Mesenchymal stem cell (in vitro differentiated cells and primary cell): ENCODE measurements around the gene SORT1.

Source experiments
- DNase-seq: peaks from one replicate; pipeline ENCODE4 v3.0.0-alpha.2; 2013
- H2AFZ ChIP-seq: one replicate; pipeline ENCODE4 v1.6.1; 2013; ENCODE audit warnings: low read depth, mild to moderate bottlenecking, control low read depth, inconsistent platforms, low read length, moderate library complexity
- H2AK5ac ChIP-seq: 2 replicates; pipeline ENCODE4 v1.6.1; 2013; ENCODE audit warnings: low read length, moderate library complexity, mild to moderate bottlenecking, inconsistent platforms; ENCODE audit not compliant: severe bottlenecking
- H2BK120ac ChIP-seq: one replicate; pipeline ENCODE4 v1.6.1; 2013; ENCODE audit warnings: low read depth, mild to moderate bottlenecking, inconsistent platforms, low read length, moderate library complexity
- H2BK12ac ChIP-seq, 2 experiments: one replicate each; pipeline ENCODE4 v1.6.1; 2013; ENCODE audit warnings: inconsistent platforms in 2 of 2, low read length in 2 of 2, mild to moderate bottlenecking in 2 of 2, moderate library complexity in 2 of 2, control low read depth in 1 of 2
- H2BK15ac ChIP-seq: one replicate; pipeline ENCODE4 v1.6.1; 2013; ENCODE audit warnings: mild to moderate bottlenecking, low read depth, inconsistent platforms; ENCODE audit not compliant: poor library complexity, severe bottlenecking
- H2BK5ac ChIP-seq: 2 replicates; pipeline ENCODE4 v1.6.1; 2013; ENCODE audit warnings: low read depth, mild to moderate bottlenecking, low read length, control low read depth, inconsistent platforms; ENCODE audit not compliant: poor library complexity, severe bottlenecking
- H3K14ac ChIP-seq, 2 experiments: one replicate each; pipeline ENCODE4 v1.6.1; 2013; ENCODE audit warnings: inconsistent platforms in 2 of 2, low read length in 2 of 2, control low read depth in 1 of 2, mild to moderate bottlenecking in 1 of 2, moderate library complexity in 1 of 2
- H3K18ac ChIP-seq, 2 experiments: one replicate each; pipeline ENCODE4 v1.6.1; 2013; ENCODE audit warnings: inconsistent platforms in 2 of 2, low read length in 2 of 2, control low read depth in 1 of 2, low read depth in 1 of 2, mild to moderate bottlenecking in 1 of 2
- H3K23ac ChIP-seq, 2 experiments: one replicate each; pipeline ENCODE4 v1.6.1; 2013; ENCODE audit warnings: inconsistent platforms in 2 of 2, low read length in 2 of 2, mild to moderate bottlenecking in 2 of 2, moderate library complexity in 2 of 2, control low read depth in 1 of 2
- H3K27ac ChIP-seq: 2 replicates; pipeline ENCODE4 v1.5.1; 2013; ENCODE audit warnings: mild to moderate bottlenecking, moderate library complexity, low read length, control low read depth, inconsistent platforms; ENCODE audit not compliant: poor library complexity, severe bottlenecking
- H3K27me3 ChIP-seq, 2 experiments: 2 replicates each; pipeline versions ENCODE4 v1.6.1 to v1.7.0; 2013; ENCODE audit warnings: low read length in 2 of 2, mild to moderate bottlenecking in 2 of 2, moderate library complexity in 2 of 2, control low read depth in 1 of 2, inconsistent platforms in 1 of 2; ENCODE audit not compliant: control insufficient read depth in 1 of 2, insufficient read depth in 1 of 2
- H3K36me3 ChIP-seq, 2 experiments: 2 replicates each; pipeline versions ENCODE4 v1.6.1 to v1.7.0; 2013; ENCODE audit warnings: low read length in 2 of 2, control low read depth in 1 of 2, inconsistent platforms in 1 of 2, low read depth in 1 of 2, mild to moderate bottlenecking in 1 of 2; ENCODE audit not compliant: insufficient read depth in 2 of 2, control insufficient read depth in 1 of 2
- H3K4ac ChIP-seq, 2 experiments: one replicate each; pipeline ENCODE4 v1.6.1; 2013; ENCODE audit warnings: inconsistent platforms in 2 of 2, low read length in 2 of 2, mild to moderate bottlenecking in 2 of 2, moderate library complexity in 2 of 2, control low read depth in 1 of 2, low read depth in 1 of 2
- H3K4me1 ChIP-seq: 2 replicates; pipeline ENCODE4 v1.6.1; 2013; ENCODE audit warnings: low read depth, low read length, control low read depth; ENCODE audit not compliant: control insufficient read depth, insufficient read depth
- H3K4me2 ChIP-seq: 2 replicates; pipeline ENCODE4 v1.6.1; 2013; ENCODE audit warnings: low read length, mild to moderate bottlenecking, inconsistent platforms; ENCODE audit not compliant: poor library complexity, severe bottlenecking
- H3K4me3 ChIP-seq, 2 experiments: 2 replicates each; pipeline versions ENCODE4 v1.5.1 to v1.7.0; 2013; ENCODE audit warnings: low read length in 2 of 2, mild to moderate bottlenecking in 2 of 2, control low read depth in 1 of 2, low read depth in 1 of 2; ENCODE audit not compliant: insufficient read depth in 1 of 2
- H3K79me1 ChIP-seq: replicated peaks from 2 replicates; pipeline ENCODE4 v1.6.1; 2013; ENCODE audit warnings: mild to moderate bottlenecking, control low read depth, low read length, inconsistent platforms; ENCODE audit not compliant: poor library complexity, severe bottlenecking
- H3K9ac ChIP-seq: 2 replicates; pipeline ENCODE4 v1.7.0; 2013; ENCODE audit warnings: mild to moderate bottlenecking, low read length, moderate library complexity
- H3K9me3 ChIP-seq: 2 replicates; pipeline ENCODE4 v1.7.0; 2013; ENCODE audit warnings: mild to moderate bottlenecking, low read length; ENCODE audit not compliant: control insufficient read depth
- H4K8ac ChIP-seq: one replicate; pipeline ENCODE4 v1.6.1; 2013; ENCODE audit warnings: inconsistent platforms, mild to moderate bottlenecking, low read length, moderate library complexity
- H4K91ac ChIP-seq: one replicate; pipeline ENCODE4 v1.6.1; 2013; ENCODE audit warnings: mild to moderate bottlenecking, low read length, inconsistent platforms
- WGBS: methylation state at CpG from one replicate; pipeline ENCODE4 v1.1.7; 2013; ENCODE audit warnings: mixed read lengths; 5-methylcytosine and 5-hydroxymethylcytosine counted together

SORT1 gene

GRCh38 chr1:109296782-109297181 is 100.9 kb downstream of the SORT1 start:
- H3K4ac ChIP-seq, result no peak overlapping the region
- no peak overlapping the region for H2BK5ac ChIP-seq
- peak overlapping the region; percentile 17 for H2AK5ac ChIP-seq
- no peak for DNase-seq
- H2BK15ac ChIP-seq, result no peak overlapping the region
- H3K79me1 ChIP-seq, result no peaks in the 10 kb centered on the region
- no peak overlapping the region for H2BK120ac ChIP-seq
- H2AFZ ChIP-seq, result no peak overlapping the region
- peak overlapping the region; percentile 15 to 40 for H2BK12ac ChIP-seq
- H3K4me3 ChIP-seq, result no peak overlapping the region
- no peaks in the 10 kb centered on the region for H3K9me3 ChIP-seq
- H3K18ac ChIP-seq, result peak overlapping the region; percentile 29 to 44
- H3K27me3 ChIP-seq, result peaks cover 0 to 10% of the 10 kb centered on the region in 2 experiments
- H4K8ac ChIP-seq, result no peak overlapping the region
- peak overlapping the region in 1 of 2 experiments; percentile 38 for H3K23ac ChIP-seq
- H3K27ac ChIP-seq, result no peak overlapping the region
- H3K9ac ChIP-seq, result no peak overlapping the region
- peak overlapping the region; percentile 5 for H4K91ac ChIP-seq
- H3K4me1 ChIP-seq, result peaks cover 17% of the 10 kb centered on the region
- no peaks in the 10 kb centered on the region for H3K36me3 ChIP-seq
- WGBS, result 97% methylated on average over 16 of the region's 16 CpGs
- H3K4me2 ChIP-seq, result no peak overlapping the region
- no peak overlapping the region for H3K14ac ChIP-seq

- no peak for DNase-seq
- no peak overlapping the region for H3K4me3 ChIP-seq
- H4K91ac ChIP-seq, result no peak overlapping the region
- H3K4me1 ChIP-seq, result peaks cover 16% of the 10 kb centered on the region
- H2BK120ac ChIP-seq, result no peak overlapping the region
- no peak overlapping the region for H3K4me2 ChIP-seq
- no peak overlapping the region for H4K8ac ChIP-seq
- H3K79me1 ChIP-seq, result no peaks in the 10 kb centered on the region
- H2AFZ ChIP-seq, result no peak overlapping the region
- no peak overlapping the region for H3K4ac ChIP-seq
- H2BK12ac ChIP-seq, result peak overlapping the region in 1 of 2 experiments; percentile 15
- peaks cover 0 to 10% of the 10 kb centered on the region in 2 experiments for H3K27me3 ChIP-seq
- peak overlapping the region in 1 of 2 experiments; percentile 11 for H3K18ac ChIP-seq
- no peak overlapping the region for H3K23ac ChIP-seq
- no peak overlapping the region for H3K27ac ChIP-seq
- H3K9me3 ChIP-seq, result no peaks in the 10 kb centered on the region
- H2BK15ac ChIP-seq, result peak overlapping the region; percentile 54
- 83% methylated on average over 12 of the region's 12 CpGs for WGBS
- H2AK5ac ChIP-seq, result no peak overlapping the region
- H3K36me3 ChIP-seq, result no peaks in the 10 kb centered on the region
- no peak overlapping the region for H3K9ac ChIP-seq
- H2BK5ac ChIP-seq, result no peak overlapping the region
- H3K14ac ChIP-seq, result no peak overlapping the region
Measured at GRCh38 chr1:109295712-109296415, 101.9 kb downstream of the SORT1 start.

- Histone ChIP-seq H3K36me3 (no peaks in the 10 kb centered on the region), H2AFZ (no peak overlapping the region), H3K27me3 (peaks cover 0 to 10% of the 10 kb centered on the region in 2 experiments), H3K4me1 (peaks cover 12% of the 10 kb centered on the region), H3K79me1 (no peaks in the 10 kb centered on the region), H3K9ac (no peak overlapping the region), H2BK120ac (no peak overlapping the region), H2BK15ac (no peak overlapping the region), H3K14ac (no peak overlapping the region), H3K18ac (no peak overlapping the region), H4K8ac (no peak overlapping the region), H3K4me2 (no peak overlapping the region), H2BK5ac (no peak overlapping the region), H3K27ac (no peak overlapping the region), H2AK5ac (no peak overlapping the region), H3K9me3 (no peaks in the 10 kb centered on the region), H2BK12ac (no peak overlapping the region), H3K4me3 (no peak overlapping the region), H3K23ac (no peak overlapping the region), H3K4ac (no peak overlapping the region), H4K91ac (no peak overlapping the region)
- DNase-seq, result no peak
- WGBS, result 95% methylated on average over 3 of the region's 4 CpGs
Measured at GRCh38 chr1:109294481-109294880, 103.2 kb downstream of the SORT1 start.

GRCh38 chr1:109293026-109293425 is 104.7 kb downstream of the SORT1 start:
- no peak overlapping the region for H3K9ac ChIP-seq
- 72% methylated on average over 2 of the region's 2 CpGs for WGBS

More at GRCh38 chr1:109293026-109293425, 104.7 kb downstream of the SORT1 start:
- Histone ChIP-seq H3K4ac (no peak overlapping the region), H3K14ac (no peak overlapping the region), H3K9me3 (no peaks in the 10 kb centered on the region), H3K18ac (no peak overlapping the region), H3K36me3 (no peaks in the 10 kb centered on the region), H3K23ac (no peak overlapping the region), H3K4me3 (no peak overlapping the region), H3K27me3 (peaks cover 0 to 10% of the 10 kb centered on the region in 2 experiments), H2AFZ (no peak overlapping the region), H4K91ac (no peak overlapping the region), H2BK15ac (no peak overlapping the region), H4K8ac (no peak overlapping the region), H2BK120ac (no peak overlapping the region), H2BK12ac (no peak overlapping the region), H2AK5ac (no peak overlapping the region), H2BK5ac (no peak overlapping the region), H3K27ac (no peak overlapping the region), H3K4me2 (no peak overlapping the region), H3K4me1 (peaks cover 4% of the 10 kb centered on the region), H3K79me1 (no peaks in the 10 kb centered on the region)
- DNase-seq, result no peak
